ENCODE measurements around the gene GGNBP2. TPM values are rescaled to one million over a fixed set of nuclear protein-coding genes. Genes with fewer than 3 reads are reported as not detected.
A peak's percentile ranks its signal among the peaks of the same experiment; 100 is the strongest.

Gene GGNBP2
- total RNA-seq, 1 donor from 2014 or later: 71.2 TPM

GRCh38 chr17:36608280-36608679 is 63.6 kb downstream of the GGNBP2 start:
- H3K4me1 Mint-ChIP-seq: peaks cover 4% of the 10 kb centered on the region
- H3K4me3 Mint-ChIP-seq: no peak overlapping the region
- H3K36me3 Mint-ChIP-seq: peaks cover 1% of the 10 kb centered on the region
- H3K9me3 Mint-ChIP-seq: no peaks in the 10 kb centered on the region
- no peak overlapping the region for H3K27ac Mint-ChIP-seq
- DNase-seq (ENCODE audit: low spot score in 2 of 2, unreplicated experiment in 2 of 2): no peak
- H3K27me3 Mint-ChIP-seq (ENCODE audit: low read depth): no peaks in the 10 kb centered on the region
- no peak for TF ChIP-seq CTCF (IDR thresholded peaks at IDR 0.05; ENCODE audit: unreplicated experiment)

- Mint-ChIP-seq H3K36me3 (peaks cover 1% of the 10 kb centered on the region), H3K9me3 (no peaks in the 10 kb centered on the region), H3K27me3 (ENCODE audit: low read depth) (no peaks in the 10 kb centered on the region), H3K4me3 (no peak overlapping the region), H3K27ac (no peak overlapping the region), H3K4me1 (peaks cover 4% of the 10 kb centered on the region)
- DNase-seq (ENCODE audit: low spot score in 2 of 2, unreplicated experiment in 2 of 2): no peak
- peak; percentile 36 for TF ChIP-seq CTCF (IDR thresholded peaks at IDR 0.05; ENCODE audit: unreplicated experiment)
Measured at GRCh38 chr17:36608794-36609497, 64.2 kb downstream of the GGNBP2 start.

- no peak for DNase-seq (ENCODE audit: low spot score in 2 of 2, unreplicated experiment in 2 of 2)
- Mint-ChIP-seq H3K4me3 (no peak overlapping the region), H3K27ac (no peak overlapping the region), H3K27me3 (ENCODE audit: low read depth) (peaks cover 2% of the 10 kb centered on the region), H3K9me3 (no peaks in the 10 kb centered on the region), H3K4me1 (no peaks in the 10 kb centered on the region), H3K36me3 (peaks cover 1% of the 10 kb centered on the region)
- TF ChIP-seq CTCF (IDR thresholded peaks at IDR 0.05; ENCODE audit: unreplicated experiment): no peak
Measured at GRCh38 chr17:36609498-36609862, 64.8 kb downstream of the GGNBP2 start.

GRCh38 chr17:36610474-36610873 is 65.8 kb downstream of the GGNBP2 start:
- no peak for TF ChIP-seq CTCF (IDR thresholded peaks at IDR 0.05; ENCODE audit: unreplicated experiment)
- H3K4me3 Mint-ChIP-seq: no peak overlapping the region

GRCh38 chr17:36611345-36612072 is 66.8 kb downstream of the GGNBP2 start:
- no peak for TF ChIP-seq CTCF (IDR thresholded peaks at IDR 0.05; ENCODE audit: unreplicated experiment)
- Mint-ChIP-seq H3K4me1 (no peaks in the 10 kb centered on the region), H3K36me3 (peaks cover 1% of the 10 kb centered on the region), H3K4me3 (no peak overlapping the region), H3K27ac (no peak overlapping the region), H3K9me3 (no peaks in the 10 kb centered on the region), H3K27me3 (ENCODE audit: low read depth) (peaks cover 2% of the 10 kb centered on the region)
- DNase-seq (ENCODE audit: low spot score in 2 of 2, unreplicated experiment in 2 of 2): no peak

More at GRCh38 chr17:36610474-36610873, 65.8 kb downstream of the GGNBP2 start:
- no peak for DNase-seq (ENCODE audit: low spot score in 2 of 2, unreplicated experiment in 2 of 2)
- H3K36me3 Mint-ChIP-seq: peaks cover 1% of the 10 kb centered on the region
- H3K4me1 Mint-ChIP-seq: no peaks in the 10 kb centered on the region
- H3K27me3 Mint-ChIP-seq (ENCODE audit: low read depth): peaks cover 2% of the 10 kb centered on the region
- H3K9me3 Mint-ChIP-seq: no peaks in the 10 kb centered on the region
- H3K27ac Mint-ChIP-seq: no peak overlapping the region
